Fibroblast of the aortic adventitia (primary cell): ENCODE measurements around the gene DLL1. TPM values are rescaled to one million over a fixed set of nuclear protein-coding genes. Genes with fewer than 3 reads are reported as not detected.

ENCODE experiments used
- DNase-seq: peaks from one replicate; pipeline ENCODE4 v3.0.0-alpha.2; 2010; ENCODE audit warnings: low read depth
- H3K4me3 ChIP-seq: 2 replicates; pipeline ENCODE4 v1.5.1; 2011; ENCODE audit warnings: low read depth, mild to moderate bottlenecking, control low read depth, low read length, moderate library complexity
- CTCF ChIP-seq: IDR thresholded peaks from 2 replicates; pipeline ENCODE4 v1.5.1; 2011; ENCODE audit warnings: mild to moderate bottlenecking, low read length, control low read depth, inconsistent platforms; ENCODE audit not compliant: insufficient read depth
- total RNA-seq: library from RNA; depleted of rRNA; stranded (reverse); fragments of >200 nt; gene quantifications from 2 replicates; pipeline ENCODE4 v1.2.3, GENCODE V29; 2012; ENCODE audit warnings: low replicate concordance

Gene DLL1
- total RNA-seq, 1 donor = 0.09 TPM

DNA sequence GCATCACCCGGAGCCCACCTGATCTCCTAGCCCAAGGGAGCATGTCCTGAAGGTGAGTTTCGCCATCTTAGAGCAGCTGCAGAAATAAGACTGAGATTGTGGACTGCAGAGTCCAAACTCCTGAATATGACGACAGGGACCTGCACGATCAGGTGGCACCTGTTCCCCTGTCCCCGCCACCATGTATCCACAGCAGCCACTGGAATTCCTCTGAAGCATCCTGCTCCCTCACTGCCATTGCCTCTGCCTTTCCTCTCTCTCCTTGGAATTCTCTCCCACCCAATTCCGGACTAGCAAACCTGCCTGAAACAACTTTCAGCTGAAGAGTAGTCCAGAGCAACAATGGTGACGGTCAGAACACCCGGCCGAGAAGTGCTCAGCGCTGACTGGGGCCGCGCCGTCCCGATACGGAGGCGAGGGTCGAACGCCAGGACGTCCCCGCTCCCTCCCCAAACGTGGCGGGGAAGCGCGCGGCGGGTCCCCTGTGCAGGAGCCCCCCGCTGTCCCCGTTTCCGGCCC lies 15.0 kb upstream of the DLL1 start:
- DNase-seq = no peak
- peak overlapping the region; percentile 97 for H3K4me3 ChIP-seq
- TF ChIP-seq CTCF = no peak

GRCh38 chr6:170301184-170301583 lies 10.3 kb upstream of the DLL1 start:
- no peak for TF ChIP-seq CTCF
- DNase-seq = no peak
- no peak overlapping the region for H3K4me3 ChIP-seq

DNA sequence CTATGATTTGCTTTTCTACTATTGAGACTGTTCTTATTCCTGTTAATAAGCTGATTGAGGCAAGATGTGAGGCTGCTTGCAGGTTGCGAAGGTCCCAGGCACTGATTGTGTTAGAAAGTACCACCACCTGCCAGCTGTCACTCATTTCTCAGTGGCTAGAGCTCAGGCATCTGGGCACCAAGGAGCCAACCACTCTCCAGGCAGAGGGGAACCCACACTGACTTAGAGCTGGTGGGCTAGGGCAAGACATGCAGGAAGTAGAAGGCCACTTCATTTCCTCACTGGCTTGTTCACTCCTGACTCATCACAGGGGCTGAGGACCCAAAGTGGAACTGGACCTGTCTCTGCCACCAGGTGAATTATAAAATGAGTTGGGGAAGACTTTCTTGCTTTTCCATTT lies 7.8 kb upstream of the DLL1 start:
- H3K4me3 ChIP-seq = no peak overlapping the region
- DNase-seq = no peak
- TF ChIP-seq CTCF = no peak

GRCh38 chr6:170297576-170298330 lies 6.9 kb upstream of the DLL1 start:
- no peak for DNase-seq
- no peak for TF ChIP-seq CTCF
- H3K4me3 ChIP-seq = no peak overlapping the region

GRCh38 chr6:170296746-170297575 lies 6.1 kb upstream of the DLL1 start:
- no peak overlapping the region for H3K4me3 ChIP-seq
- no peak for DNase-seq
- TF ChIP-seq CTCF = no peak

GRCh38 chr6:170296423-170296745 lies 5.5 kb upstream of the DLL1 start:
- no peak for TF ChIP-seq CTCF
- H3K4me3 ChIP-seq = no peak overlapping the region
- no peak for DNase-seq
